Left ventricle myocardium superior (tissue), 1 donor: ENCODE measurements around the gene ACP4. TPM values are rescaled to one million over a fixed set of nuclear protein-coding genes. Genes with fewer than 3 reads are reported as not detected.
"Not testable (repeated sequence)": the region's sequence is repeated elsewhere in the genome, so short reads cannot be mapped to it uniquely, and the experiment has no call there.

Source experiments
- ATAC-seq: fragments of 200-7000 bp; cut with Tn5 transposase; one replicate; pipeline ENCODE4 v1.9.1; 2020; ENCODE audit warnings: mild to moderate bottlenecking, moderate library complexity
- DNase-seq: peaks from one replicate; pipeline ENCODE4 v3.0.0-alpha.2; 2020
- intact Hi-C: fragments of 100-400 bp; cut with micrococcal nuclease; formaldehyde crosslinking; loops from one replicate; pipeline ENCODE4 v1.11.0; 2022
- total RNA-seq: library from RNA; stranded (reverse); fragmentation: NEBNext Ultra II Directional; extraction: Animal tissue kit (Norgen Biotek cat#: 25700); gene quantifications from one replicate; pipeline ENCODE4 v1.2.1, GENCODE V29; 2021
- donor health status: DM: no; HTN: yes; CAD: no; lungs with severe emphysema.

The ACP4 gene
- total RNA-seq, 1 donor from 2014 or later: not detected

- DNase-seq (no peak), ATAC-seq (no peak)
- intact Hi-C loops: no loop called here
Observed at GRCh38 chr19:50794876-50795663, 4.9 kb downstream of the ACP4 start.

DNA sequence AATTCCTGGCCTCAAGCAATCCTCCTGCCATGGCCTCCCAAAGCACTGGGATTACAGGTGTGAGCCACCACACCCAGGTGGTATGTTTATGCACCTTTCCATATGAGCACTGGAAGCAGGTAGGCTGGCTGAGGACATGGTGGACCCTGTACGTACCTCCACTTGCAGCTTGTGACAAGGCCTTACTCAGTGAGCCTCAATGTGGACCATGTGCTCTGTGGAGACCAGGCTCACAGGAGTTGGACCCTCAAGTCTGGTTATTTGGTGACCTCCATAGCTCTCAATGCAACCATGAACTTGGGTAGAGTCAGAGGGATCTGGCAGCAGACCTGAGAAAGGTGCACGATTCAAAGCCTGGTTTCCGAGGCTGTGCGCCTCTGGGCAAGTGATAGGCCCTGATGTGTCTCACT lies 5.5 kb downstream of the ACP4 start:
- intact Hi-C loops: no loop called here
- ATAC-seq: no peak
- DNase-seq: no peak

GRCh38 chr19:50796128-50796633 lies 6.0 kb downstream of the ACP4 start:
- DNase-seq: no peak
- intact Hi-C loops: no loop called here
- ATAC-seq: no peak

GRCh38 chr19:50796634-50797428 lies 6.6 kb downstream of the ACP4 start:
- ATAC-seq: no peak
- intact Hi-C loops: no loop called here
- DNase-seq: no peak

DNA sequence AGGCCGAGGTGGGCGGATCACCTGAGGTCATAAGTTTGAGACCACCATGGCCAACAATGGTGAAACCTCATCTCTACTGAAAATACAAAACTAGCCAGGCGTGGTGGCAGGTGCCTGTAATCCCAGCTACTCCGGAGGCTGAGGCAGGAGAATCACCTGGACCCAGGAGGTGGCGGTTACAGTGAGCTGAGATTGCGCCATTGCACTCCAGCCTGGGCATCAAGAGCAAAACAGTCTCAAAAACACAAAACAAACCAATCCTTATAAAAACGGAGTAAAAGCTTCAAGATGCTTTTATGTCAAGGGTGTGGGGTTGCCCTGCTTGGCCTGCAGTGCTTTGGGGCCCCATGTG lies 7.2 kb downstream of the ACP4 start:
- no peak for ATAC-seq
- intact Hi-C loops: no loop called here
- no peak for DNase-seq

DNA sequence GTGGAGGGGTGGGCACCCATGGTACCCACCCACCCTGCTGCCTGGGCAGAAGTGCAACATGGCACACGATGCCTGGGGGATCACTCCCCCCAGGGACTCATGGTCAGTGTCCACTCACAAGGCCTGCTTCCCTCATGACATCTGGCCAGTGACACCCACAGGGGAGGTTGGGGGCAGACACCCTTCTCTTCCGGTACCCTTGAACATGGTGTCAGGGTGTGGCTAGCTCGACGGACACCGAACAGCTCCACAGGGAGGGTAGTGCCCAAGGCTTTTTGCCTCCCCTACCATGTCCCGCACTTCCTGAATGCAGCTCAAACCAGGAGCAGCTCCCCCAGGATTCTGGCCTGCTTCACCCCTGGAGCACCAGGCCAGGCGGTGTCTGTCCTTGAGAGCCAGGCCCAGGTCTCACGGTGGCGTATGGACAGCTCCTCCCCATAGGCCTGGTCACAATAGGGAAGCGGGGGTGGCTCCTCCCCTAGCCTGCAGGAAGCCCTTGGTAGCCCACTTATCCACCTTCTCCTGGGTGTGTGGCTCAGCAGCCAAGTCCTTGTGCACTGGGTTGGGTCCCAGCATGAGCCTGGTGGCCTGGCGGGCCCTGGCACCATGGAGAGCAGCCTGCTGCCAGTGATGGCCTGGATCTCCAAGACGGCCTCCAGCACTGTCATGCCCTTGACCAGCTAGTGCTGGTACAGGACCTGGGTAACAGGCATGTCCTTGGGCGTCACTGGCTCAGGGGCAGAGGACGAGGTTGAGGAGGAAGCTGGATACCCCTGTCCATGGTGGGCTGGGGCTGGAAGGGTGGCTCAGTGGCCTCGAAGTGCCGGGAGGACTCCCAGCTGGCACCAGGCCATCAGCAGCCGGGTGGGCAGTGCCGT lies 7.8 kb downstream of the ACP4 start:
- intact Hi-C loops: no loop called here
- ATAC-seq: no peak
- DNase-seq: no peak

GRCh38 chr19:50798659-50799546 lies 8.7 kb downstream of the ACP4 start:
- ATAC-seq (no peak), DNase-seq (no peak)
- intact Hi-C loops: no loop called here

DNA sequence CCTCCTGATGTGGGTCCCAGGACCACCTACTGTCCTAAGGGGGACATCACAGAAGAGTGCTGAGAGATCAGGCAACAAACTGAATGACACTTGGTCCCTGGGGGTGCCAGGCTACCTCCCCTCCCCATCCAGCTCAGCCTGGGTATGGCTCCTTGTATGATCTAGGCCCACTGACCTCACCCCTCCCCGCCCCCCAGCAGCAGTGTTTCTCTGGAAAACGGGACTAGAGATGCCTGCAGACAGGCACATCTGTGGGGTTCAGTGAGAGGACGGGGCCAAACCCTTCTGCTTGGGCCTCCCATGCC lies 9.3 kb downstream of the ACP4 start:
- ATAC-seq: no peak
- no peak for DNase-seq
- intact Hi-C loops: no loop called here

GRCh38 chr19:50801107-50801506 lies 10.9 kb downstream of the ACP4 start:
- intact Hi-C loops: no loop called here
- ATAC-seq (no peak), DNase-seq (no peak)

DNA sequence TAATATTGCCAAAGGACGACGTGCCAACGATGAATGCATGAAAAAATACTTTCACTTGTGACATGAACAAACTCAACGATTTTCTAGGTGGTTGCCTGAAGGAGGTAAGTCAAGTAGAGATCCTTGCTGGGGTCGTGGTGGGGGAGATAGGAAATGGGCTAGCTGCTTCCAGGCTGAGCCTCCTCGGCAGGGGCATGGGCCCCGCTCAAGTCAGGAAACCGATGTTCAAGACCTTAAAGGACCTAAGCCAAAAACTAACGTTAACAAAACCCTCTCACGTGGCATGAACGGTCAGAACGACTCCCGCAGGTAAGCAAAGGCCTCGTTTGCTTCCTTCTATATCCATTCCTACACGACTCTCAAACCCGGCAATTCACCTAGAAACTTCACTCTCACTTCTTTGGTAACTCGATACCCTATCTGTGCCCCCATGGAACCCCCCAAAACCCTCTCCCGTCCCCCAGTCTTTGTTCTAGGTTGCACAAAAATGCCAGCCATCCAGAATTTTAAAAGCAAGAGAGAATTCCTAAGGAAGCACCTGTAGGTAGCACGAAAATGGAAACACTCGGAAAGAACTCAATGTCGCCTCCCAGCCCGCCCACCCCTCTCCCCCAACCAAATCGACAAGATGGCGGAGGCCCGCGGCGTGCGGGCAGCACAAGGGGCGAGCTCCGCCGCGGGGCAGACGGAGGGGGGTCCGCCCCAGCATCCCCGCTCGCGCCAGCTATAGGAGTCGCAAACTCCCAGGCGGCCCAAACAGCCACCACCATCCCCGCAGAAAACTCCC lies 13.6 kb downstream of the ACP4 start:
- DNase-seq (no peak), ATAC-seq (peak; percentile 1)
- intact Hi-C loops: no loop called here

- ATAC-seq: peak; percentile 99
- intact Hi-C loops: no loop called here
- peak; percentile 99 for DNase-seq
Observed at GRCh38 chr19:50804420-50805272, 14.4 kb downstream of the ACP4 start.

DNA sequence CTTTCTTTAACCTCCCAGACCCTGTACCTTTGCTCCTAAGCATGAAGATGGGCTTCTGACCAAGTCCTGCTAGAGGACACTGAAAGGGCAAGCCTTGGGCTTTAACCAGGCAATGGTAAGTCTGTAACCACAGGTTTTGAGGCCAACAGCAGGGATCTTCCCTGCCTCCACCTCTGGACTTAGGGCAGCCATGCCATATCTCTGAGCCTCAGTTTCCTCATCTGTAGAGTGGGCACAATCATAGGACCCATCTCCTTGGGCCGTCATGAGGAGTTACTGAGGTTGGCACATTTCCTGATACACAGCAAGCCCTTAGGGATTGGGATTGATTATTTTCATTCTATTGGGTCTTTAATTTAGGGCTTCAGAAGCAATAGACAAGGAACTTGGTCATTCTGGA lies 18.6 kb downstream of the ACP4 start:
- intact Hi-C loops: no loop called here
- ATAC-seq (no peak), DNase-seq (no peak)

- intact Hi-C loops, DNase-seq, ATAC-seq: not testable (repeated sequence)
Observed at GRCh38 chr19:50811622-50812238, 21.5 kb downstream of the ACP4 start.

DNA sequence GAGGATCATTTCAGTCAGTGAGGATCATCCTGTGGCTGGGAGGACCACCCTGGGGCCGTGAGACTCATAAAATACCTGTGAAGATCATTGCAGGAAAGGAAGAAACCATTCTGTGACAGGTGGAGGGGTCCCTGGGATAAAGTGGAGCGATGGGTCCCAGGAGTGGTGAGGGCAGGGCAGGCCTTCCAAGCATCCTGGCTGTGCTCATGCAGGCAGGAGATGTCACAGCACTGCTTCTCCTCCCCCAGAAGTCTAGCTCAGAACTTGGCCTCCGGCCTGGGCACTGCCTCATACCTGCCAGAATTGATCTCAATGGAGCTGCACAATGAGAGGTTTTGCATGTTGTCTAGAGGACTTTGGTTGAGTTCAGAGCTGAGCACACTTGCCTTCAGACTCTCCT lies 22.3 kb downstream of the ACP4 start:
- ATAC-seq (no peak), DNase-seq (no peak)
- intact Hi-C loops: no loop called here

DNA sequence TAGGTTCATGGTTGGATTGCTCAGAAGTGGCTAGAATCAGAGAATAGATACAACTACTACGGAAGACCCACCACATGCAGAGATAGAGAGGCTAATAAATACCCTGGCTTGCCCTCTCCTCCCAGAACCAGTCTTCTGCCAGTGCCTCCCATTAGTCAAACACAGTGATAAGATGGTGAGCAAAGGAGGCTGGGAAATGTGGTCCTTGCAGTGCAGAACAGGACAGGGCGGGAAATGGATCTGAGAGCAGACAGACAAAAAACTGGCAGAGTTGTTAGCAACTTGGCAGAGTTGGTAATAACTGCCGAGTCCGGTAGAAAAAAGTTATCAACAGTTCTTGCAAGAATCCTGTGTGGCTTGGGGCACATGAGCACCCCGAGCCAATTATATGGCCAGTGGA lies 24.7 kb downstream of the ACP4 start:
- intact Hi-C loops: no loop called here
- ATAC-seq (no peak), DNase-seq (no peak)

- ATAC-seq: no peak
- DNase-seq: no peak
- intact Hi-C loops: no loop called here
Observed at GRCh38 chr19:50815439-50815838, 25.2 kb downstream of the ACP4 start.
